HepG2 (cell line): Measurements from ENCODE around the gene MVP. TPM values are rescaled to one million over a fixed set of nuclear protein-coding genes. Genes with fewer than 3 reads are reported as not detected.

Experiments used
- CERS6 ChIP-seq: sonication (generic); formaldehyde crosslinking; IDR thresholded peaks from 2 replicates; pipeline ENCODE4 v1.5.0; 2020; ENCODE audit warnings: missing genetic modification reagents
- DRAP1 ChIP-seq: IDR thresholded peaks from 2 replicates; pipeline ENCODE4 v1.6.1; 2016; ENCODE audit warnings: missing genetic modification reagents, missing compliant biosample characterization
- GATA4 ChIP-seq: sonication (generic); IDR thresholded peaks from 2 replicates; pipeline ENCODE4 v1.6.1; 2016; ENCODE audit warnings: antibody characterized with exemption, low read depth, borderline replicate concordance
- KLF15 ChIP-seq: sonication (generic); formaldehyde crosslinking; IDR thresholded peaks from 2 replicates; pipeline ENCODE4 v1.8.1; 2023; ENCODE audit warnings: borderline replicate concordance, mild to moderate bottlenecking, inconsistent platforms, missing genetic modification reagents, mixed read lengths
- MTA1 ChIP-seq: sonication (generic); formaldehyde crosslinking; IDR thresholded peaks from 2 replicates; pipeline ENCODE4 v1.4.0; 2020; ENCODE audit warnings: missing genetic modification reagents, mild to moderate bottlenecking, borderline replicate concordance
- NFIC ChIP-seq: IDR thresholded peaks from 2 replicates; pipeline ENCODE4 v1.6.1; 2012; ENCODE audit warnings: mild to moderate bottlenecking, low read length, inconsistent platforms
- PHB2 ChIP-seq: fragments of 450-650 bp; IDR thresholded peaks from 2 replicates; pipeline ENCODE4 v1.6.1; 2018; ENCODE audit not compliant: partially characterized antibody
- PRDM4 ChIP-seq: sonication (generic); formaldehyde crosslinking; IDR thresholded peaks from 2 replicates; pipeline ENCODE4 v1.9.0; 2021; ENCODE audit warnings: missing genetic modification reagents, borderline replicate concordance
- SRSF9 ChIP-seq: fragments of 200-400 bp; formaldehyde crosslinking; IDR thresholded peaks from 2 replicates; pipeline ENCODE4 v1.6.1; 2018; ENCODE audit warnings: borderline replicate concordance, mild to moderate bottlenecking, low read depth, low read length; ENCODE audit not compliant: insufficient read depth, poor library complexity, severe bottlenecking
- SSRP1 ChIP-seq: IDR thresholded peaks from 2 replicates; pipeline ENCODE4 v1.6.1; 2016; ENCODE audit warnings: control low read depth
- ZKSCAN5 ChIP-seq: sonication (generic); formaldehyde crosslinking; IDR thresholded peaks from 2 replicates; pipeline ENCODE4 v1.5.1; 2020; ENCODE audit warnings: mild to moderate bottlenecking, missing genetic modification reagents
- ZNF512B ChIP-seq: sonication (generic); formaldehyde crosslinking; IDR thresholded peaks from 2 replicates; pipeline ENCODE4 v1.5.1; 2020; ENCODE audit warnings: missing genetic modification reagents, mild to moderate bottlenecking, borderline replicate concordance
- ZSCAN21 ChIP-seq: sonication (generic); formaldehyde crosslinking; IDR thresholded peaks from 2 replicates; pipeline ENCODE4 v1.8.0; 2022; ENCODE audit warnings: mild to moderate bottlenecking, missing genetic modification reagents, moderate library complexity, borderline replicate concordance
- polyA plus RNA-seq, 8 experiments: library from polyadenylated mRNA; depleted of rRNA in 3 of 8; stranded (reverse) in 7 of 8; unstranded in 1 of 8; fragments of >200 nt; fragmentation: Illumina TruSeq in 4 of 8; extraction: Trizol in 4 of 8; gene quantifications; 2 replicates each; pipeline versions ENCODE4 v1.2.1 to v1.2.3, GENCODE V29; 2011 to 2016; ENCODE audit warnings: low read depth in 4 of 8, missing spikeins in 1 of 8, mixed read lengths in 1 of 8; ENCODE audit not compliant: insufficient read depth in 1 of 8
- total RNA-seq, 5 experiments: library from RNA; depleted of rRNA; stranded (reverse); fragments of >200 nt; fragmentation: Illumina TruSeq; extraction: Trizol; gene quantifications; 2 replicates each; pipeline ENCODE4 v1.2.3, GENCODE V29; 2016; ENCODE audit warnings: low read depth in 1 of 5
- TF ChIP-seq, protein P1 (sequence below): sonication (generic); formaldehyde crosslinking; IDR thresholded peaks from 2 replicates; pipeline ENCODE4 v1.5.0; 2020; ENCODE audit warnings: mild to moderate bottlenecking, missing genetic modification reagents
- TF ChIP-seq, protein P2 (sequence below): sonication (generic); formaldehyde crosslinking; IDR thresholded peaks from 2 replicates; pipeline ENCODE4 v1.9.0; 2021; ENCODE audit warnings: missing genetic modification reagents, borderline replicate concordance

Gene MVP
- total and polyA plus RNA-seq, 2 of the 13 experiments (the other 11 are each of a cell fraction or from before 2014, with no cell fraction given) = 22.9 to 43.5 TPM

- no peak for TF ChIP-seq SRSF9
- no peak for TF ChIP-seq PHB2
- TF ChIP-seq SSRP1 (CRISPR knock-in tag) = no peak
- TF ChIP-seq DRAP1 (CRISPR knock-in tag) = no peak
- TF ChIP-seq CERS6 = no peak
- no peak for TF ChIP-seq PRDM4 (CRISPR knock-in tag)
- TF ChIP-seq ZKSCAN5 (CRISPR knock-in tag) = no peak
- no peak for TF ChIP-seq ZNF512B (CRISPR knock-in tag)
- TF ChIP-seq GATA4 = no peak
- no peak for TF ChIP-seq NFIC
- peak; percentile 40; the same call in 1 of the 2 replicates for TF ChIP-seq ZSCAN21 (CRISPR knock-in tag)
- TF ChIP-seq KLF15 (CRISPR knock-in tag) = no peak
- TF ChIP-seq MTA1 (CRISPR knock-in tag) = peak; percentile 62; the same call in 1 of the 2 replicates
- TF ChIP-seq, protein P1, sequence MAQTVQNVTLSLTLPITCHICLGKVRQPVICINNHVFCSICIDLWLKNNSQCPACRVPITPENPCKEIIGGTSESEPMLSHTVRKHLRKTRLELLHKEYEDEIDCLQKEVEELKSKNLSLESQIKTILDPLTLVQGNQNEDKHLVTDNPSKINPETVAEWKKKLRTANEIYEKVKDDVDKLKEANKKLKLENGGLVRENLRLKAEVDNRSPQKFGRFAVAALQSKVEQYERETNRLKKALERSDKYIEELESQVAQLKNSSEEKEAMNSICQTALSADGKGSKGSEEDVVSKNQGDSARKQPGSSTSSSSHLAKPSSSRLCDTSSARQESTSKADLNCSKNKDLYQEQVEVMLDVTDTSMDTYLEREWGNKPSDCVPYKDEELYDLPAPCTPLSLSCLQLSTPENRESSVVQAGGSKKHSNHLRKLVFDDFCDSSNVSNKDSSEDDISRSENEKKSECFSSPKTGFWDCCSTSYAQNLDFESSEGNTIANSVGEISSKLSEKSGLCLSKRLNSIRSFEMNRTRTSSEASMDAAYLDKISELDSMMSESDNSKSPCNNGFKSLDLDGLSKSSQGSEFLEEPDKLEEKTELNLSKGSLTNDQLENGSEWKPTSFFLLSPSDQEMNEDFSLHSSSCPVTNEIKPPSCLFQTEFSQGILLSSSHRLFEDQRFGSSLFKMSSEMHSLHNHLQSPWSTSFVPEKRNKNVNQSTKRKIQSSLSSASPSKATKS (CRISPR knock-in tag) = no peak
- TF ChIP-seq, protein P2, sequence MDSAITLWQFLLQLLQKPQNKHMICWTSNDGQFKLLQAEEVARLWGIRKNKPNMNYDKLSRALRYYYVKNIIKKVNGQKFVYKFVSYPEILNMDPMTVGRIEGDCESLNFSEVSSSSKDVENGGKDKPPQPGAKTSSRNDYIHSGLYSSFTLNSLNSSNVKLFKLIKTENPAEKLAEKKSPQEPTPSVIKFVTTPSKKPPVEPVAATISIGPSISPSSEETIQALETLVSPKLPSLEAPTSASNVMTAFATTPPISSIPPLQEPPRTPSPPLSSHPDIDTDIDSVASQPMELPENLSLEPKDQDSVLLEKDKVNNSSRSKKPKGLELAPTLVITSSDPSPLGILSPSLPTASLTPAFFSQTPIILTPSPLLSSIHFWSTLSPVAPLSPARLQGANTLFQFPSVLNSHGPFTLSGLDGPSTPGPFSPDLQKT (CRISPR knock-in tag) = no peak
These were observed 28.4 kb downstream of the MVP start (continued) for GRCh38 chr16:29848420-29849297.
